SK-N-SH treated with all-trans-retinoic acid at 6 μM for 48 hours (cell line): ENCODE data around the gene TSHZ2.

Source experiments
- ATAC-seq: fragments of 200-7000 bp; cut with Tn5 transposase; 3 replicates; pipeline ENCODE4 v1.9.1; 2020; ENCODE audit warnings: mild to moderate bottlenecking, moderate library complexity
- ARNTL ChIP-seq: fragments of 450-650 bp; formaldehyde crosslinking; IDR thresholded peaks from 2 replicates; pipeline ENCODE4 v1.5.0; 2020; ENCODE audit warnings: low read depth, mild to moderate bottlenecking, moderate library complexity, borderline replicate concordance
- CSDC2 ChIP-seq: fragments of 250-450 bp; sonication (Bioruptor Pico); IDR thresholded peaks from 2 replicates; pipeline ENCODE4 v1.5.0; 2020; ENCODE audit warnings: mild to moderate bottlenecking, moderate library complexity
- ESRRG ChIP-seq: fragments of 250-450 bp; sonication (Bioruptor Pico); IDR thresholded peaks from 2 replicates; pipeline ENCODE4 v1.6.1; 2021; ENCODE audit warnings: mild to moderate bottlenecking
- GLIS3 ChIP-seq: fragments of 250-450 bp; sonication (Bioruptor Pico); IDR thresholded peaks from 2 replicates; pipeline ENCODE4 v1.5.0; 2020; ENCODE audit warnings: mild to moderate bottlenecking, moderate library complexity
- ISL1 ChIP-seq: fragments of 250-450 bp; sonication (Bioruptor Pico); IDR thresholded peaks from 2 replicates; pipeline ENCODE4 v2.1.2; 2022; ENCODE audit warnings: mild to moderate bottlenecking, moderate library complexity
- OSR1 ChIP-seq: fragments of 250-450 bp; sonication (Bioruptor Pico); IDR thresholded peaks from 2 replicates; pipeline ENCODE4 v1.8.0; 2022; ENCODE audit warnings: moderate library complexity, mild to moderate bottlenecking, inconsistent platforms
- PPARA ChIP-seq: fragments of 250-450 bp; sonication (Bioruptor Pico); IDR thresholded peaks from 2 replicates; pipeline ENCODE4 v1.5.0; 2020; ENCODE audit warnings: mild to moderate bottlenecking, borderline replicate concordance
- RARB ChIP-seq: fragments of 250-450 bp; sonication (Bioruptor Pico); IDR thresholded peaks from 2 replicates; pipeline ENCODE4 v1.8.0; 2021; ENCODE audit warnings: mild to moderate bottlenecking, moderate library complexity
- SNAI2 ChIP-seq: fragments of 250-450 bp; sonication (Bioruptor Pico); IDR thresholded peaks from 2 replicates; pipeline ENCODE4 v1.5.0; 2020; ENCODE audit warnings: mild to moderate bottlenecking, moderate library complexity
- TCF4 ChIP-seq: fragments of 250-450 bp; sonication (Bioruptor Pico); IDR thresholded peaks from 2 replicates; pipeline ENCODE4 v1.8.0; 2021; ENCODE audit warnings: mild to moderate bottlenecking, moderate library complexity, borderline replicate concordance
- TOX ChIP-seq: fragments of 250-450 bp; sonication (Bioruptor Pico); IDR thresholded peaks from 2 replicates; pipeline ENCODE4 v1.8.0; 2021; ENCODE audit warnings: mild to moderate bottlenecking, moderate library complexity, borderline replicate concordance
- ZFP3 ChIP-seq: fragments of 250-450 bp; sonication (Bioruptor Pico); IDR thresholded peaks from 2 replicates; pipeline ENCODE4 v1.5.0; 2020; ENCODE audit warnings: mild to moderate bottlenecking, moderate library complexity
- ZNF70 ChIP-seq: fragments of 450-650 bp; formaldehyde crosslinking; IDR thresholded peaks from 2 replicates; pipeline ENCODE4 v1.5.0; 2020; ENCODE audit warnings: mild to moderate bottlenecking, moderate library complexity
- ZNF8 ChIP-seq: fragments of 450-650 bp; formaldehyde crosslinking; IDR thresholded peaks from 2 replicates; pipeline ENCODE4 v1.5.0; 2020; ENCODE audit warnings: mild to moderate bottlenecking, moderate library complexity
- TF ChIP-seq, protein P1 (sequence below): fragments of 250-450 bp; sonication (Bioruptor Pico); IDR thresholded peaks from 2 replicates; pipeline ENCODE4 v1.5.1; 2021; ENCODE audit warnings: mild to moderate bottlenecking, moderate library complexity
- TF ChIP-seq, protein P2 (sequence below): fragments of 250-450 bp; sonication (Bioruptor Pico); IDR thresholded peaks from 2 replicates; pipeline ENCODE4 v1.5.0; 2020; ENCODE audit warnings: mild to moderate bottlenecking, moderate library complexity
- TF ChIP-seq, protein P3 (sequence below): fragments of 250-450 bp; sonication (Bioruptor Pico); IDR thresholded peaks from 2 replicates; pipeline ENCODE4 v1.5.1; 2020; ENCODE audit warnings: low read depth, mild to moderate bottlenecking, moderate library complexity
- TF ChIP-seq, protein P4 (sequence below): fragments of 250-450 bp; sonication (Bioruptor Pico); IDR thresholded peaks from 2 replicates; pipeline ENCODE4 v1.8.0; 2021; ENCODE audit warnings: low read depth, mild to moderate bottlenecking, moderate library complexity, borderline replicate concordance
- TF ChIP-seq, protein P5 (sequence below): fragments of 250-450 bp; sonication (Bioruptor Pico); IDR thresholded peaks from 2 replicates; pipeline ENCODE4 v1.8.0; 2020; ENCODE audit warnings: mild to moderate bottlenecking, moderate library complexity, borderline replicate concordance

Gene TSHZ2

DNA sequence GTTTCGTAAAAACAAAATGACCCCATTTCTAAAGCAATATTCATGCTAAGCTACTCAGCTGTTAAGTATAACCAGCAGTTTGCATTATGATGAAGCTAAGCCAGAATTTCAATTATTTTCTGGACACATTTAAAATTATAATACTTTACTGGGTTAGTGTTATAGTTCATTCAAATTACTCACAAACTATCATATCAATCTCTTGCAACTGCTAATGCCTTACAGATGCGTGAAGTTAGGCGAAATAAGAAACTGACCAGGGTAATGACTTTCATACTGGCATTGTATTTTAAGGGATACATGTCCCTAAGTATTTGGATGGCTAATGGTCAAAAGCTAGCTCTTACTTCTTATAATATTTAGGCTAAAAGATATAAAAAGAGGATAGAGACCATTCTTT lies 249.6 kb downstream of the TSHZ2 start:
- no peak for ATAC-seq
- TF ChIP-seq TOX (CRISPR knock-in tag) (no peak), ARNTL (CRISPR knock-in tag) (no peak)
- TF ChIP-seq, protein P1, sequence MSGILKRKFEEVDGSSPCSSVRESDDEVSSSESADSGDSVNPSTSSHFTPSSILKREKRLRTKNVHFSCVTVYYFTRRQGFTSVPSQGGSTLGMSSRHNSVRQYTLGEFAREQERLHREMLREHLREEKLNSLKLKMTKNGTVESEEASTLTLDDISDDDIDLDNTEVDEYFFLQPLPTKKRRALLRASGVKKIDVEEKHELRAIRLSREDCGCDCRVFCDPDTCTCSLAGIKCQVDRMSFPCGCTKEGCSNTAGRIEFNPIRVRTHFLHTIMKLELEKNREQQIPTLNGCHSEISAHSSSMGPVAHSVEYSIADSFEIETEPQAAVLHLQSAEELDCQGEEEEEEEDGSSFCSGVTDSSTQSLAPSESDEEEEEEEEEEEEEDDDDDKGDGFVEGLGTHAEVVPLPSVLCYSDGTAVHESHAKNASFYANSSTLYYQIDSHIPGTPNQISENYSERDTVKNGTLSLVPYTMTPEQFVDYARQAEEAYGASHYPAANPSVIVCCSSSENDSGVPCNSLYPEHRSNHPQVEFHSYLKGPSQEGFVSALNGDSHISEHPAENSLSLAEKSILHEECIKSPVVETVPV (CRISPR knock-in tag): no peak

DNA sequence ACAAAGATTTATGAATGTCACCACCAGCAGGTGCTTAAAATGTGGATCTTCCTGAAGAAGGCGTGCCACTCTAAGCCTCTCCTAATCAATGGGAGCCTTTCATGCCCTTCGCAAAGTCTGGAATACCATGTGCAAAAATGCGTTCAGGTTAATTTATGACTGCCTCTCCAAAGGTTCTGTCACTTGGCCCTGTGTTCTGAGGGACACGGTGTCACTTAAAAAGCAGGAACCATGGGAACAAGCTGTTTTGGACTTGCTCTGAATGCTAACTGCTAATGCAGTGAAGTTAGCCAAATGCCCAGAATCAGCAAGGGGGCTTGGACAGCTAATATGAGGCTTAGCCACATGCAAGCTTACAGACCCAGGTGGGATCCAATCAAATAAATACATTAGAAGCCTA lies 250.3 kb downstream of the TSHZ2 start:
- TF ChIP-seq TCF4 (CRISPR knock-in tag): no peak
- TF ChIP-seq, protein P2, sequence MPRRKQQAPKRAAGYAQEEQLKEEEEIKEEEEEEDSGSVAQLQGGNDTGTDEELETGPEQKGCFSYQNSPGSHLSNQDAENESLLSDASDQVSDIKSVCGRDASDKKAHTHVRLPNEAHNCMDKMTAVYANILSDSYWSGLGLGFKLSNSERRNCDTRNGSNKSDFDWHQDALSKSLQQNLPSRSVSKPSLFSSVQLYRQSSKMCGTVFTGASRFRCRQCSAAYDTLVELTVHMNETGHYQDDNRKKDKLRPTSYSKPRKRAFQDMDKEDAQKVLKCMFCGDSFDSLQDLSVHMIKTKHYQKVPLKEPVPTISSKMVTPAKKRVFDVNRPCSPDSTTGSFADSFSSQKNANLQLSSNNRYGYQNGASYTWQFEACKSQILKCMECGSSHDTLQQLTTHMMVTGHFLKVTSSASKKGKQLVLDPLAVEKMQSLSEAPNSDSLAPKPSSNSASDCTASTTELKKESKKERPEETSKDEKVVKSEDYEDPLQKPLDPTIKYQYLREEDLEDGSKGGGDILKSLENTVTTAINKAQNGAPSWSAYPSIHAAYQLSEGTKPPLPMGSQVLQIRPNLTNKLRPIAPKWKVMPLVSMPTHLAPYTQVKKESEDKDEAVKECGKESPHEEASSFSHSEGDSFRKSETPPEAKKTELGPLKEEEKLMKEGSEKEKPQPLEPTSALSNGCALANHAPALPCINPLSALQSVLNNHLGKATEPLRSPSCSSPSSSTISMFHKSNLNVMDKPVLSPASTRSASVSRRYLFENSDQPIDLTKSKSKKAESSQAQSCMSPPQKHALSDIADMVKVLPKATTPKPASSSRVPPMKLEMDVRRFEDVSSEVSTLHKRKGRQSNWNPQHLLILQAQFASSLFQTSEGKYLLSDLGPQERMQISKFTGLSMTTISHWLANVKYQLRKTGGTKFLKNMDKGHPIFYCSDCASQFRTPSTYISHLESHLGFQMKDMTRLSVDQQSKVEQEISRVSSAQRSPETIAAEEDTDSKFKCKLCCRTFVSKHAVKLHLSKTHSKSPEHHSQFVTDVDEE (CRISPR knock-in tag): no peak
- ATAC-seq: no peak

DNA sequence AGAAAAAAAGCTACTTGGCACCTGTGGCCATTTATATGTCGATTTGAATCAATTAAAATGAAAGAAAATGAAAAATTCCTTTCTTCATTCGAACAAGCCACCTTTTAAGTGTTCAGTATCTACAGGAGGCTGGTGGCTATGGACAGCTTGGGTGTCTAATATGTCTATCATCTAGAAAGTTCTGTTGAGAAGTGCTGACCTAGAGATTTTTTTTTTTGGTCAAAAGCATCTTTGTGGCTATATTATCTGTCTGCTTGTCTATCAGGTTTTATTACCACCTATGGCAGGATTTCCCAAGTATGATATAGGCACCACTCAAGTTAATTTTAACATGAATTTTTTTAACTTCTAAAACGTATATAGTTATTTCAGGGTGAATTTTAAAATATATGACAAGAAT lies 250.8 kb downstream of the TSHZ2 start:
- ATAC-seq: no peak
- TF ChIP-seq CSDC2 (CRISPR knock-in tag) (no peak), ESRRG (CRISPR knock-in tag) (no peak), RARB (no peak), OSR1 (no peak), ZNF8 (CRISPR knock-in tag) (no peak), SNAI2 (CRISPR knock-in tag) (no peak), ZNF70 (CRISPR knock-in tag) (no peak), ISL1 (CRISPR knock-in tag) (no peak), TCF4 (CRISPR knock-in tag) (no peak), GLIS3 (CRISPR knock-in tag) (no peak), TOX (CRISPR knock-in tag) (no peak), PPARA (CRISPR knock-in tag) (no peak), ARNTL (CRISPR knock-in tag) (no peak), ZFP3 (CRISPR knock-in tag) (no peak)
- TF ChIP-seq, protein P3, sequence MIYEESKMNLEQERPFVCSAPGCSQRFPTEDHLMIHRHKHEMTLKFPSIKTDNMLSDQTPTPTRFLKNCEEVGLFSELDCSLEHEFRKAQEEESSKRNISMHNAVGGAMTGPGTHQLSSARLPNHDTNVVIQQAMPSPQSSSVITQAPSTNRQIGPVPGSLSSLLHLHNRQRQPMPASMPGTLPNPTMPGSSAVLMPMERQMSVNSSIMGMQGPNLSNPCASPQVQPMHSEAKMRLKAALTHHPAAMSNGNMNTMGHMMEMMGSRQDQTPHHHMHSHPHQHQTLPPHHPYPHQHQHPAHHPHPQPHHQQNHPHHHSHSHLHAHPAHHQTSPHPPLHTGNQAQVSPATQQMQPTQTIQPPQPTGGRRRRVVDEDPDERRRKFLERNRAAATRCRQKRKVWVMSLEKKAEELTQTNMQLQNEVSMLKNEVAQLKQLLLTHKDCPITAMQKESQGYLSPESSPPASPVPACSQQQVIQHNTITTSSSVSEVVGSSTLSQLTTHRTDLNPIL (CRISPR knock-in tag): no peak
- TF ChIP-seq, protein P4, sequence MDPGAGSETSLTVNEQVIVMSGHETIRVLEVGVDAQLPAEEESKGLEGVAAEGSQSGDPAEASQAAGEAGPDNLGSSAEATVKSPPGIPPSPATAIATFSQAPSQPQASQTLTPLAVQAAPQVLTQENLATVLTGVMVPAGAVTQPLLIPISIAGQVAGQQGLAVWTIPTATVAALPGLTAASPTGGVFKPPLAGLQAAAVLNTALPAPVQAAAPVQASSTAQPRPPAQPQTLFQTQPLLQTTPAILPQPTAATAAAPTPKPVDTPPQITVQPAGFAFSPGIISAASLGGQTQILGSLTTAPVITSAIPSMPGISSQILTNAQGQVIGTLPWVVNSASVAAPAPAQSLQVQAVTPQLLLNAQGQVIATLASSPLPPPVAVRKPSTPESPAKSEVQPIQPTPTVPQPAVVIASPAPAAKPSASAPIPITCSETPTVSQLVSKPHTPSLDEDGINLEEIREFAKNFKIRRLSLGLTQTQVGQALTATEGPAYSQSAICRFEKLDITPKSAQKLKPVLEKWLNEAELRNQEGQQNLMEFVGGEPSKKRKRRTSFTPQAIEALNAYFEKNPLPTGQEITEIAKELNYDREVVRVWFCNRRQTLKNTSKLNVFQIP (CRISPR knock-in tag): no peak
- TF ChIP-seq, protein P1 (CRISPR knock-in tag): no peak
- TF ChIP-seq, protein P5, sequence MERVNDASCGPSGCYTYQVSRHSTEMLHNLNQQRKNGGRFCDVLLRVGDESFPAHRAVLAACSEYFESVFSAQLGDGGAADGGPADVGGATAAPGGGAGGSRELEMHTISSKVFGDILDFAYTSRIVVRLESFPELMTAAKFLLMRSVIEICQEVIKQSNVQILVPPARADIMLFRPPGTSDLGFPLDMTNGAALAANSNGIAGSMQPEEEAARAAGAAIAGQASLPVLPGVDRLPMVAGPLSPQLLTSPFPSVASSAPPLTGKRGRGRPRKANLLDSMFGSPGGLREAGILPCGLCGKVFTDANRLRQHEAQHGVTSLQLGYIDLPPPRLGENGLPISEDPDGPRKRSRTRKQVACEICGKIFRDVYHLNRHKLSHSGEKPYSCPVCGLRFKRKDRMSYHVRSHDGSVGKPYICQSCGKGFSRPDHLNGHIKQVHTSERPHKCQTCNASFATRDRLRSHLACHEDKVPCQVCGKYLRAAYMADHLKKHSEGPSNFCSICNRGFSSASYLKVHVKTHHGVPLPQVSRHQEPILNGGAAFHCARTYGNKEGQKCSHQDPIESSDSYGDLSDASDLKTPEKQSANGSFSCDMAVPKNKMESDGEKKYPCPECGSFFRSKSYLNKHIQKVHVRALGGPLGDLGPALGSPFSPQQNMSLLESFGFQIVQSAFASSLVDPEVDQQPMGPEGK (CRISPR knock-in tag): no peak
- TF ChIP-seq, protein P2 (CRISPR knock-in tag): no peak
